Measurements from ENCODE around the gene STARD9.
"Not testable (repeated sequence)": the region's sequence is repeated elsewhere in the genome, so short reads cannot be mapped to it uniquely, and the experiment has no call there.

STARD9 gene

GRCh38 chr15:42732095-42732827 is 156.9 kb downstream of the STARD9 start:
- DNase-seq: no peak

- DNase-seq: no peak
Observed at GRCh38 chr15:42733027-42733426, 157.6 kb downstream of the STARD9 start.

- DNase-seq: no peak
Observed at GRCh38 chr15:42734076-42734672, 158.8 kb downstream of the STARD9 start.

- no peak for DNase-seq
Observed at GRCh38 chr15:42735382-42736165, 160.2 kb downstream of the STARD9 start.

- DNase-seq: no peak
Observed at GRCh38 chr15:42736178-42736792, 160.9 kb downstream of the STARD9 start.

- peak; percentile 47 for DNase-seq
Observed at GRCh38 chr15:42736793-42737528, 161.6 kb downstream of the STARD9 start, which contains the start of gene CDAN1. Gene CDAN1, minus strand, starts transcription at chr15:42737128. Its CDS starts 26 bp downstream, at chr15:42737102.

- DNase-seq: no peak
Observed at GRCh38 chr15:42737529-42738328, 162.3 kb downstream of the STARD9 start.

DNA sequence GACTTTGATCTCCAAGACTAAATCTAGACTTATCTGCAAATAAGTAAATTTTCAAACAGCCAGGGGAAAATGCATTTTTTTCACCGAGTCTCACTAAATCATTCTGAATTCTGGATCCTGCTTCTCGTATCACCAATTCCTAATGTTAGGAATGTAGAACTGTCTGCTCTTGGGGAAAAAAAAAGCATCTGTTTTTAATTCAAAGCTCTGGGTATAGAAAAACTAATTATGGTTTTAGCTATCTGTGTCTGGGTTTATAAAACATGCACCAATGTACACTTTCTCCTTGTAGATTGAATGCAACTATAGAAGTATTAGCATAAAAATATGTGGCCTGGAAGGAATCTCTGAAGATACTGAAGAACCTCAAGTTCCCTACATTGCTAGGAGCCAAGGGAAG is 166.3 kb downstream of the STARD9 start:
- no peak for DNase-seq

- no peak for DNase-seq
Observed at GRCh38 chr15:42742149-42742548, 166.7 kb downstream of the STARD9 start.

- no peak for DNase-seq
Observed at GRCh38 chr15:42744195-42744594, 168.8 kb downstream of the STARD9 start.

DNA sequence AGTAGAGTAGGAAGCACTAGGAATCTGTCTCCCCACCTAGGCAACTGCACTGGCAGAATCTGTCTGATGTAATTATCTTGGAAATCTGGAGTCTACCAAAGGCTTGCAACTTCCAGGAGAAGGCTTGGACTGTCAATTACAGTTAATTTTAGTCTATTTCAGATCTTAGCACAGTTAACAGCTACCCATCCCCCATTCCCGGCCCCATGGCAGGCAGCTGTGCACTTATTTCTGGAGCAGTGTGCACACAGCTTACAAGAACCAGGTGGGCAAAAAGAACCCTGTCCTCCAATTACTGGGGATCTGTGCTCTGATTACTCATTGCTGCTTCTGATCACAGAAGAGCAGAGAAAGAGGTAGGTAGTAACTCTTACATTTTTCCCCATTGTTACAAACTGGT is 173.9 kb downstream of the STARD9 start:
- DNase-seq: no peak

- DNase-seq: no peak
Observed at GRCh38 chr15:42750306-42750705, 174.9 kb downstream of the STARD9 start.

DNA sequence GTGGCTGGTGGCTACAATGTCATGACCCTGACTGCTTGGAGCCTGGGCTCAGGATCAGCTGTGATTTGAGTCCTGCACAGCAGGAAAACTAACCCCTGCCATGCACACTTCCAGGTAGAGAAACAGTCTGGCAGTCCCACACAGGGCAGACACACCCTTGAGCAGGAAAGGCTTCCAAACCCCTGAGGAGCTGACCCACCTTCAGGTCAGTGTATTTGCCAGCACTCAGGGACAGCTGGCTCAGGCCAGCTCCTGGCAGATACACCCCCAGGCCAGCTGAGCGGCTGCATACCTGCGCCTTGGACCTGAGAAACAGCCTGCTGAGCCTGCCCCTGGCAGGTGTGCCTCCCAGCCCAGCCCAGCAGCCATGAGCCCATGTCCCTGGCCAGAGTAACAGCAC is 183.7 kb downstream of the STARD9 start:
- DNase-seq: no peak

DNA sequence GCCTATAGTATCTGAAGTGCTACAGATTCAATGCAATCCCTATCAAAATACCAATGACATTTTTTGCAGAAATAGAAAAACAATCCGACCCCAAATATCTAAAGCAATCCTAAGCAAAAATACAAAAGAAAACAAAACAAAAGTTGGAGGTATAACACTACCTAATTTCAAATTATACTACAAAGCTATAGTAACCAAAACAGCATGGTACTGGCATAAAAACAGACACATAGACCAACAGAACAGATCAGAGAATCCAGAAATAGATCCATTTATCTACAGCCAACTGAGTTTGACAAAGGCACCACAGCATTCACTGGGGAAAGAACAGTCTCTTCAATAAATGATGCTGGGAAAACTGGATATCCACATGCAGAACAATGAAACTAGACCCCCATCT is 185.4 kb downstream of the STARD9 start:
- no peak for DNase-seq

DNA sequence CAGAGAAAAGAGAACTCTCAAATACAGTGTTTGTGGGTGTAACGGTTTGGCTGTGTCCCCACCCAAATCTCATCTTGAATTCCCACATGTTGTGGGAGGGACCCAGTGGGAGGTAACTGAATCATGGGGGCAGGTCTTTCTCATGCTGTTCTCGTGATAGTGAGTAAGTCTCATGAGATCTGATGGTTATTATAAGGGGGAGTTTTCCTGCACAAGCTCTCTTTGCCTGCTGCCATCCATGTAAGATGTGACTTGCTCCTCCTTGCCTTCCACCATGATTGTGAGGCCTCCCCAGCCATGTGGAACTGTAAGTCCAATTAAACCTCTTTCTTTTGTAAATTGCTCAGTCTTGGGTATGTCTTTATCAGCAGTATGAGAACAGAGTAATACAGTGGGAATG is 186.4 kb downstream of the STARD9 start:
- DNase-seq: not testable (repeated sequence)

GRCh38 chr15:42764154-42764731 is 188.8 kb downstream of the STARD9 start:
- DNase-seq: not testable (repeated sequence)

GRCh38 chr15:42766109-42766508 is 190.7 kb downstream of the STARD9 start:
- DNase-seq: not testable (repeated sequence)

Data from NCI-H2029 (cell line).